Esophagus muscularis mucosa (tissue), 4 donors: ENCODE measurements around the gene AEBP2. TPM values are rescaled to one million over a fixed set of nuclear protein-coding genes. Genes with fewer than 3 reads are reported as not detected.
"Not testable (repeated sequence)": the region's sequence is repeated elsewhere in the genome, so short reads cannot be mapped to it uniquely, and the experiment has no call there.

Experiments
- DNase-seq: peaks from one replicate; pipeline ENCODE4 v3.0.0-alpha.2; 2017; ENCODE audit errors: extremely low spot score
- H3K27ac ChIP-seq, 4 donors: fragments of 200-600 bp; sonication (generic); replicated peaks in 1 of 4; 1 replicate in 3 of 4; 2 replicates in 1 of 4; pipeline ENCODE4 v1.5.1; 2016 to 2019; ENCODE audit warnings: mild to moderate bottlenecking in 1 of 4
- H3K27me3 ChIP-seq, 4 donors: fragments of 200-600 bp; sonication (generic); one replicate each; pipeline versions ENCODE4 v1.5.1 to v1.6.0; 2016 to 2019
- H3K36me3 ChIP-seq, 4 donors: fragments of 200-600 bp; sonication (generic); one replicate each; pipeline ENCODE4 v1.5.1; 2016 to 2019
- H3K4me1 ChIP-seq, 4 donors: fragments of 200-600 bp; sonication (generic); one replicate each; pipeline ENCODE4 v1.5.1; 2016 to 2019
- H3K4me3 ChIP-seq, 4 donors: fragments of 200-600 bp; sonication (generic); 1 replicate in 2 of 4; 2 replicates in 2 of 4; pipeline ENCODE4 v1.5.1; 2016 to 2019; ENCODE audit warnings: mild to moderate bottlenecking in 4 of 4, moderate library complexity in 1 of 4
- H3K9me3 ChIP-seq, 4 donors: fragments of 200-600 bp; sonication (generic); 1 replicate in 3 of 4; 2 replicates in 1 of 4; pipeline ENCODE4 v1.5.1; 2016 to 2019
- EP300 ChIP-seq: sonication (generic); formaldehyde crosslinking; IDR thresholded peaks from one replicate; pipeline ENCODE4 v1.6.1; 2017; ENCODE audit warnings: antibody characterized with exemption
- POLR2A ChIP-seq: fragments of 450-650 bp; IDR thresholded peaks from one replicate; pipeline ENCODE4 v1.6.1; 2017; ENCODE audit warnings: antibody characterized with exemption, moderate library complexity, mild to moderate bottlenecking, low read depth
- POLR2AphosphoS5 ChIP-seq, 2 donors: sonication (generic); formaldehyde crosslinking; IDR thresholded peaks; one replicate each; pipeline ENCODE4 v1.6.1; 2017; ENCODE audit warnings: antibody characterized with exemption in 2 of 2
- WGBS: methylation state at CpG from one replicate; pipeline ENCODE4 v1.1.5; 2018; 5-methylcytosine and 5-hydroxymethylcytosine counted together
- intact Hi-C: fragments of 100-400 bp; cut with DNase I; formaldehyde crosslinking; loops from one replicate; pipeline ENCODE4 v1.15.1; 2023
- total RNA-seq, 4 donors: library from RNA; depleted of rRNA; stranded (reverse); fragments of >200 nt; gene quantifications; one replicate each; pipeline versions ENCODE4 v1.1.0 to v1.2.1, GENCODE V29; 2016
- TF ChIP-seq, protein P1 (sequence below), 3 experiments: fragments of 200-600 bp in 2 of 3; fragments of 450-650 bp in 1 of 3; sonication (generic) in 2 of 3; IDR thresholded peaks; one replicate each; pipeline ENCODE4 v1.5.1; 2017 to 2019; ENCODE audit warnings: antibody characterized with exemption in 3 of 3, mild to moderate bottlenecking in 2 of 3, moderate library complexity in 1 of 3

AEBP2 gene, protein sequence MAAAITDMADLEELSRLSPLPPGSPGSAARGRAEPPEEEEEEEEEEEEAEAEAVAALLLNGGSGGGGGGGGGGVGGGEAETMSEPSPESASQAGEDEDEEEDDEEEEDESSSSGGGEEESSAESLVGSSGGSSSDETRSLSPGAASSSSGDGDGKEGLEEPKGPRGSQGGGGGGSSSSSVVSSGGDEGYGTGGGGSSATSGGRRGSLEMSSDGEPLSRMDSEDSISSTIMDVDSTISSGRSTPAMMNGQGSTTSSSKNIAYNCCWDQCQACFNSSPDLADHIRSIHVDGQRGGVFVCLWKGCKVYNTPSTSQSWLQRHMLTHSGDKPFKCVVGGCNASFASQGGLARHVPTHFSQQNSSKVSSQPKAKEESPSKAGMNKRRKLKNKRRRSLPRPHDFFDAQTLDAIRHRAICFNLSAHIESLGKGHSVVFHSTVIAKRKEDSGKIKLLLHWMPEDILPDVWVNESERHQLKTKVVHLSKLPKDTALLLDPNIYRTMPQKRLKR
- 10 to 100 TPM; 31.8 to 48.9 (median 37.1) TPM for total RNA-seq

DNA sequence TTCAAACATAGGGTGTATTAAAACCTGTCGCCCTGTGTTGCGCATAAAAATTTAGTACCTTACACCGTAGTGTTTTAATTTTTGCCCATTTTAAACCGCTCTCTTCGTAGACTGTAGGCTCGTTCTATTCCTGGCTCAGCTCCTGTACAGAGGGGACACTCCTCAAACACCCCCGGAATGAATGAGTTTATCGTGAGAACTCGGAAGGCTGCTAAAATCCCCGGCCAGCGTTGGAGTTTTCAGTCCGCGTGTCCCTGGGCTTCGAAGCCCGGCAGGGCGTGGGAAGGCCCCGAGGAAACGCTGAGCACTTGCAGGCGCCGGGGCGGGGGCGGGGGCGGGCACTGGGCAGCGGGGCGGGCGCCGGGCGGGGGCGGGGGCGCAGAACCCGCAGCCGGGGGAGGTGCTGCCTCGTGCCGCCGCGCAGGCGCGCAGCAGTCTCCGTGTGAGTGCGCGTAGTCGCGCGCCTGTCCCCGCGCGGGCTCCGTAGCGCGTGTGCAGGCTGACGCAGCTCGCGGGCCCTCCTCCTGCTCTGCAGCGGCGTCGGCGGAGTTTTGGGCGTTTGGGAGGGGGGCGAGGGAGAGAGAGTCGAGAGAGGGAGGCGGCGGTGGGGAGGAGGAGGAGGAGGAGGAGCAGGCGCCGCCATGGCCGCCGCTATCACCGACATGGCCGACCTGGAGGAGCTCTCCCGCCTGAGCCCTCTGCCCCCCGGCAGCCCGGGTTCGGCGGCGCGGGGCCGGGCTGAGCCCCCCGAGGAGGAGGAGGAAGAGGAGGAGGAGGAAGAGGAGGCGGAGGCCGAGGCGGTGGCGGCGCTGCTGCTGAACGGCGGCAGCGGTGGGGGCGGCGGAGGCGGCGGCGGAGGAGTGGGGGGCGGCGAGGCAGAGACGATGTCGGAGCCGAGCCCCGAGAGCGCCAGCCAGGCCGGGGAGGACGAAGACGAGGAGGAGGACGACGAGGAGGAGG lies at the start of gene AEBP2:
TSS of gene AEBP2 (plus strand) at position 434 of the 960 bp plus-strand sequence. CDS start at position 642, 208 bp downstream.
- Histone ChIP-seq H3K4me3 (peak within 1 kb of the TSS; percentile 83 to 99 (median 92)), H3K27ac (peak within 1 kb of the TSS; percentile 91 to 96 (median 94)), H3K9me3 (no peaks in the 10 kb centered on the region), H3K36me3 (peaks cover 0 to 6% (median 3%) of the 10 kb centered on the region in 4 donors), H3K4me1 (peaks cover 27 to 34% (median 30%) of the 10 kb centered on the region in 4 donors), H3K27me3 (no peaks in the 10 kb centered on the region)
- peak; percentile 98 for DNase-seq
- 10% methylated on average over 55 of the region's 102 CpGs for WGBS
- TF ChIP-seq, protein P1, sequence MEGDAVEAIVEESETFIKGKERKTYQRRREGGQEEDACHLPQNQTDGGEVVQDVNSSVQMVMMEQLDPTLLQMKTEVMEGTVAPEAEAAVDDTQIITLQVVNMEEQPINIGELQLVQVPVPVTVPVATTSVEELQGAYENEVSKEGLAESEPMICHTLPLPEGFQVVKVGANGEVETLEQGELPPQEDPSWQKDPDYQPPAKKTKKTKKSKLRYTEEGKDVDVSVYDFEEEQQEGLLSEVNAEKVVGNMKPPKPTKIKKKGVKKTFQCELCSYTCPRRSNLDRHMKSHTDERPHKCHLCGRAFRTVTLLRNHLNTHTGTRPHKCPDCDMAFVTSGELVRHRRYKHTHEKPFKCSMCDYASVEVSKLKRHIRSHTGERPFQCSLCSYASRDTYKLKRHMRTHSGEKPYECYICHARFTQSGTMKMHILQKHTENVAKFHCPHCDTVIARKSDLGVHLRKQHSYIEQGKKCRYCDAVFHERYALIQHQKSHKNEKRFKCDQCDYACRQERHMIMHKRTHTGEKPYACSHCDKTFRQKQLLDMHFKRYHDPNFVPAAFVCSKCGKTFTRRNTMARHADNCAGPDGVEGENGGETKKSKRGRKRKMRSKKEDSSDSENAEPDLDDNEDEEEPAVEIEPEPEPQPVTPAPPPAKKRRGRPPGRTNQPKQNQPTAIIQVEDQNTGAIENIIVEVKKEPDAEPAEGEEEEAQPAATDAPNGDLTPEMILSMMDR (IDR thresholded peaks at IDR 0.05), result no peak
- TF ChIP-seq POLR2AphosphoS5 (IDR thresholded peaks at IDR 0.05) (peak; percentile 89 to 94), EP300 (no peak), POLR2A (peak; percentile 63)
- intact Hi-C loops, result no loop called here

DNA sequence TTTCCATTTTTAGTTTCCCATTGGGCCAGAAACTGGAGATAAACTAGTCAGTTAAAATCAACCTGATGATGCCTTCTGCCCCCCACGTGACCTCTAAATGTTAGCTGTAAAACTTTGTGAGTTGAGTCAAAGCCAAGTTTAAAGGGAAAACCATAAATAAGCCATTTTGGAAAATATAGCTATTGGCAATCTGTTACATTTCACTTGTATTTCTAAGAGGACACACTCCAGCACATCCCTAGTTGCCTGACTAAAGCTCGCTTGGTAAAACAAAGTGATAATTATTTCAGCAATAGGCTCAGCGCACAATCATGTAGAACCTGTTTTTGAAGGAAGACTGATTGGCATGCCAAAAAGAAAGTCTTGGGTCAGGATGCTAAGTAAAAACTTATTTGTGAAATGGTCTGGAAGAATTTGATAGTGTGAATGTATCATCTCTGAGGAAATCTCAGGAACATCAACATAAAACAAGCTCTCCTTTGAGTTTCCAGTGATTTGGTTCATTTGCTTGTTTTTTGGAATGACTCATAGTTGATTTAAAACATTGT lies 49.2 kb upstream of the AEBP2 start:
- no peaks in the 10 kb centered on the region for H3K36me3 ChIP-seq
- TF ChIP-seq, protein P1 (IDR thresholded peaks at IDR 0.05), result no peak
- TF ChIP-seq POLR2A (no peak), EP300 (no peak), POLR2AphosphoS5 (IDR thresholded peaks at IDR 0.05) (no peak)
- H3K4me3 ChIP-seq, result no peak overlapping the region
- H3K27ac ChIP-seq, result no peak overlapping the region
- DNase-seq, result no peak
- intact Hi-C loops, result no loop called here
- H3K4me1 ChIP-seq, result peaks cover 0 to 17% (median 0%) of the 10 kb centered on the region in 4 donors
- H3K27me3 ChIP-seq, result no peaks in the 10 kb centered on the region
- WGBS, result 68% methylated on average over 3 of the region's 3 CpGs
- no peaks in the 10 kb centered on the region for H3K9me3 ChIP-seq

DNA sequence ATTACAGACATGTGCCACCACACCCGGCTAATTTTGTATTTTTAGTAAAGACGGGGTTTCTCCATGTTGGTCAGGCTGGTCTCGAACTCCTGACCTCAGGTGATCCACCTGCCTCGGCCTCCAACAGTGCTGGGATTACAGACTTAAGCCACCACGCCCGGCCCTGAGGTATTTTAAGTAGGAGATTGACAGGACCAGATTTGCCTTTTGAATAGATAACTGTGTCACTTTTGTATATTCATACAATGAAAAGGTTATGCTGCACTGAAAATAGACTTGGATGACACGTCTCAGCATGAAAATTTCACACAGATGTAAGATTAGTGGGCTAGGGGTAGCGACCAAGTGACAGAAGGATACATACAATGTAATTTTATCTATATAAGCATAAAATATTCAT lies 46.6 kb upstream of the AEBP2 start:
- DNase-seq, H3K36me3 ChIP-seq, intact Hi-C loops, H3K9me3 ChIP-seq, H3K27me3 ChIP-seq, H3K27ac ChIP-seq, H3K4me3 ChIP-seq: not testable (repeated sequence)
- H3K4me1 ChIP-seq, result peaks cover 0 to 17% (median 0%) of the 10 kb centered on the region in 4 donors
- WGBS, result 89% methylated on average over 8 of the region's 8 CpGs

DNA sequence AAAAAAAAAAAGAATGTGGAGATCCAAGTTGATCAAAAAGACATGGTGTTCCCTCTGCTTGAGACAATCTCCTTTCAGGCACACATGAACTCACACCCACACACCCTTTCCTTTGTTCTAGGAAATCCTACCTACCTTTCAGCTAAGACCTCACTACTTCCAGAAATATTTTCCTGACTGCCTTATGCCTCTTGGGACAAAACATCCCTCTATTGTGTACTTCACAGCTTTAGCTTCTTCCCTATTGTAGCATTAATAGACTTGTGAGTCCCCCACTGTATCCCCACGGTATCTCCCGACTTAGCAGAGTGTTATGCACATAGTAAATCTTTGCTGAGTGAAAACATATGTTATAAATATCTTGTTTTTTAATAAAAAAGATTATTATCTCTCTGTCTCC lies 44.9 kb upstream of the AEBP2 start:
- intact Hi-C loops, result no loop called here
- no peak for DNase-seq
- 79% methylated on average over 2 of the region's 2 CpGs for WGBS
- Histone ChIP-seq H3K4me3 (no peak overlapping the region), H3K4me1 (peaks cover 0 to 11% (median 0%) of the 10 kb centered on the region in 4 donors), H3K27me3 (no peaks in the 10 kb centered on the region), H3K9me3 (no peaks in the 10 kb centered on the region), H3K27ac (no peak overlapping the region), H3K36me3 (no peaks in the 10 kb centered on the region)
- no peak for TF ChIP-seq POLR2AphosphoS5 (IDR thresholded peaks at IDR 0.05)
- TF ChIP-seq EP300, result no peak
- no peak for TF ChIP-seq POLR2A
- TF ChIP-seq, protein P1 (IDR thresholded peaks at IDR 0.05), result no peak
